Bronchial epithelial cell (primary cell): ENCODE data around the gene TBCD. TPM values are rescaled to one million over a fixed set of nuclear protein-coding genes. Genes with fewer than 3 reads are reported as not detected.

ENCODE experiments used
- DNase-seq: peaks from one replicate; pipeline ENCODE4 v3.0.0-alpha.2; 2010; ENCODE audit warnings: low read depth
- FAIRE-seq: peaks from 2 replicates; lab custom pipeline; 2011; peaks lifted over from hg19 to GRCh38; lab: Jason Lieb, UNC
- H3K27me3 ChIP-seq: 2 replicates; pipeline ENCODE4 v1.5.1; 2011; ENCODE audit warnings: low read length; ENCODE audit not compliant: control insufficient read depth, insufficient read depth
- H3K36me3 ChIP-seq: 2 replicates; pipeline ENCODE4 v1.5.1; 2011; ENCODE audit warnings: low read length; ENCODE audit not compliant: control insufficient read depth, insufficient read depth
- H3K4me3 ChIP-seq: 2 replicates; pipeline ENCODE4 v1.5.1; 2011; ENCODE audit warnings: mild to moderate bottlenecking, low read depth, low read length, control low read depth
- total RNA-seq: library from RNA; depleted of rRNA; stranded (reverse); fragments of >200 nt; gene quantifications from 2 replicates; pipeline ENCODE4 v1.2.1, GENCODE V29; 2014
- TF ChIP-seq, protein P1 (sequence below): IDR thresholded peaks from 2 replicates; pipeline ENCODE4 v1.5.1; 2011; ENCODE audit warnings: mild to moderate bottlenecking, moderate library complexity, low read length, control low read depth, inconsistent platforms; ENCODE audit not compliant: insufficient read depth, severe bottlenecking

Gene TBCD
- total RNA-seq, 1 donor from 2014 or later, result 22.6 TPM

DNA sequence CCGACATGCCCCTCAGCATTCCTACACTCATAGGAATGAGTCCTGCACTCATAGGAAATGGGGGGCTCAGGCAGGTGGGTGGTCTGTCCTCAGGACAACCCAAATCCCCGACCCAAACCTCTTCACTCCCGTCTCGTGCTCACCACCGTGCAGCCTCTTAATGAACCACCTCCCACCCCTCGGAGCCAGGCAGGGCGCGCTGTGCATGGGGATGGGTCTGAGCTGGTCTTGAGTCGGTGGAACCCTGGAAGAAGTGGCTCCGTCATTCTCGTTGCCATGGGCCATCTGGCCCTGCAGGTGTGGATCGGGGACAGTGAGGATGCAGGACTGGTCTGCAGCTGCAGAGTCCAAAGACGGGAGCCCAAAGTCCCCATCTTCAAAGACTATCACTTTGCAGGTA, 47.0 kb upstream of the TBCD start:
- Histone ChIP-seq H3K4me3 (no peak overlapping the region), H3K36me3 (no peaks in the 10 kb centered on the region), H3K27me3 (no peaks in the 10 kb centered on the region)
- no peak for DNase-seq
- TF ChIP-seq, protein P1, sequence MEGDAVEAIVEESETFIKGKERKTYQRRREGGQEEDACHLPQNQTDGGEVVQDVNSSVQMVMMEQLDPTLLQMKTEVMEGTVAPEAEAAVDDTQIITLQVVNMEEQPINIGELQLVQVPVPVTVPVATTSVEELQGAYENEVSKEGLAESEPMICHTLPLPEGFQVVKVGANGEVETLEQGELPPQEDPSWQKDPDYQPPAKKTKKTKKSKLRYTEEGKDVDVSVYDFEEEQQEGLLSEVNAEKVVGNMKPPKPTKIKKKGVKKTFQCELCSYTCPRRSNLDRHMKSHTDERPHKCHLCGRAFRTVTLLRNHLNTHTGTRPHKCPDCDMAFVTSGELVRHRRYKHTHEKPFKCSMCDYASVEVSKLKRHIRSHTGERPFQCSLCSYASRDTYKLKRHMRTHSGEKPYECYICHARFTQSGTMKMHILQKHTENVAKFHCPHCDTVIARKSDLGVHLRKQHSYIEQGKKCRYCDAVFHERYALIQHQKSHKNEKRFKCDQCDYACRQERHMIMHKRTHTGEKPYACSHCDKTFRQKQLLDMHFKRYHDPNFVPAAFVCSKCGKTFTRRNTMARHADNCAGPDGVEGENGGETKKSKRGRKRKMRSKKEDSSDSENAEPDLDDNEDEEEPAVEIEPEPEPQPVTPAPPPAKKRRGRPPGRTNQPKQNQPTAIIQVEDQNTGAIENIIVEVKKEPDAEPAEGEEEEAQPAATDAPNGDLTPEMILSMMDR, result no peak
- no peak for FAIRE-seq

DNA sequence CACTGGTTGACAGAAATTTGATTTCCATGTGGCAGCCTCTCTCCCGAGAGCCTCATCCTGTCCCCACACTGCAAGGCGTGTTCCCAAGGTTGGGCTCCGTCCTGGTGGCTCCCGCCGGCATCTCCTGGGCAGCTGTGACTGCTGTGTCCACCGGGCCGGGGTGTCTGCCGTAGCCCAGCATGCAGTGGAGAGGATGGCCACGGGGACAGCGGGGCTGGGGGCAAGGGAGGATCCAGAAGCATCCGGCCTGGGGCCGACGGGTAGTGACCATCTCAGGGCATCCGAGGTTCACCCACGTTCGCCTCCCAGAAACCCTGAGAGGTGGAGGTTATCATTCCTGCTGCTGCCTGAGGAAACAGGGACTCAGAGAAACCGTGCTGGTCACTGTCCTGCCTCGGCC, 46.1 kb upstream of the TBCD start:
- H3K36me3 ChIP-seq, result no peaks in the 10 kb centered on the region
- DNase-seq, result no peak
- no peak overlapping the region for H3K4me3 ChIP-seq
- TF ChIP-seq, protein P1, result no peak
- FAIRE-seq, result no peak
- H3K27me3 ChIP-seq, result no peaks in the 10 kb centered on the region

DNA sequence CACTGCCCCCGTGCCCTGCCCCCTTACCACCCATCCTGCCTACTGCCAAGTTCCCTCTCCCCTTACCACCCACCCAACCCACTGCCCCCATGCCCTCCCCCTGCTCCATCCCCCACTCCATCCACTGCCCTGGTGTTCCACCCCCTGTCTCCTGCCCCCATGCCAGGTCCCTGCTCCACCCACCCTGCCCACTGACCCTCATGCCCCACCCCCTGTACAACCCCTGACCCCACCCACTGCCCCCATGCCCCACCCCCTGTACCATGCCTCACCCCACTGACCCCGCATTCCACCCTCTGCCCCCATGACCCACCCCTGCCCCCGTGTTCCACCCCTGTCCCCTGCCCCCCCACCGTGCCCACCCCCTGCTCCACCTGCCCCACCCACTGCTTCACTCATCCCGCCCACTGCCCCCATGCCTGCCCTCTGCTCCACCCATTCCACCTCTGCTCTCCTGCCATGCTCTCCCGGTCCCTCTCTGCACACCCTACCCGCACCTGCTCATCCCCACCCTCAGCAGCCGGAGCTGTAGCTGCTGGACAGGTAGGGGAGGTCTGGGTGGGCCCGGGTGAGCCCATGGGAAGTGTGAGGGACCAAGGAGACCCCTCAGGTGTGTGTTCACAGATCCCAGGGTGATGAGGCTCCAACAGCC, 42.7 kb upstream of the TBCD start:
- FAIRE-seq (no peak), DNase-seq (no peak)
- TF ChIP-seq, protein P1, result no peak
- no peaks in the 10 kb centered on the region for H3K27me3 ChIP-seq
- H3K4me3 ChIP-seq, result no peak overlapping the region
- H3K36me3 ChIP-seq, result no peaks in the 10 kb centered on the region

DNA sequence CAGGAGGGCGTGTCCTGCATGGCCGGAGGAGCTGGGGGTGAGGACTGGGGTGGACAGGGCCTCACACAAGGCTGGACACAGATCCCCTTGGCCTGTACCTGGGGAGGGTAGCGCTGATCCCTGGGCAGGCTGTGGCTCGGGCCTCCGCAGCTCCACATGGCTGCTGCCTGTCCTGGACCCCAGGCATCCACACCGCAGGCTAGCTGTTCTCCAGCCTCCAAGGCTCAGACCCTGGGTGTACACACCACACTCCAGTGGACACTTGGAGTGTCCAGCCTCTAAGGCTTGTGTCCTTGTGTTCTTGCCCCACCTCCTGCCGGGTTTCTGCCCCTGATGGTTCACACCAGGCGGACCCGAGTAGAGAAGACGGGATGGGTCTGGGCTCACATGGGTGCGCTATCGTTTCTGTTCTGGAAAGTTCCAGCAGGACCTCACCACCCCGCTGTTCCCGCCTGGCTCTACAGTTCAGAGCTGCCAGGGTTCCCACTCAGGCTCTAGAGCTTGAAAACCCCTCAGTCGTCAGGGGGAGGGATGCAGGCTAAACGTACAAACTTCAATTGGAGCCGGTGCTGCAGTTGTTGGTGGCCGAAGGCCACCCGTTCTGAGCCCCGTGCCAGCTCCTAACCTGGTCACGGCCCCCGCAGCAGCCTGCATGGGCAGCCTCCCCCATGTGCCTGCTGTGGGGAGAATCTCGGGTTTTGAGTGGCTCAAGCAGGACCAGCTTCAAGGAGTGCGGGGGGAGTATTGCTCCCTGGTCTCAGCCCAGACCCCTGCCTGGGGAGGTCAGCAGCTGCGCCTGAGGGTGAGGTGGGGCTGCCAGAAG, 42.0 kb upstream of the TBCD start:
- Histone ChIP-seq H3K27me3 (no peaks in the 10 kb centered on the region), H3K4me3 (no peak overlapping the region), H3K36me3 (no peaks in the 10 kb centered on the region)
- no peak for DNase-seq
- FAIRE-seq, result no peak
- TF ChIP-seq, protein P1, result no peak

DNA sequence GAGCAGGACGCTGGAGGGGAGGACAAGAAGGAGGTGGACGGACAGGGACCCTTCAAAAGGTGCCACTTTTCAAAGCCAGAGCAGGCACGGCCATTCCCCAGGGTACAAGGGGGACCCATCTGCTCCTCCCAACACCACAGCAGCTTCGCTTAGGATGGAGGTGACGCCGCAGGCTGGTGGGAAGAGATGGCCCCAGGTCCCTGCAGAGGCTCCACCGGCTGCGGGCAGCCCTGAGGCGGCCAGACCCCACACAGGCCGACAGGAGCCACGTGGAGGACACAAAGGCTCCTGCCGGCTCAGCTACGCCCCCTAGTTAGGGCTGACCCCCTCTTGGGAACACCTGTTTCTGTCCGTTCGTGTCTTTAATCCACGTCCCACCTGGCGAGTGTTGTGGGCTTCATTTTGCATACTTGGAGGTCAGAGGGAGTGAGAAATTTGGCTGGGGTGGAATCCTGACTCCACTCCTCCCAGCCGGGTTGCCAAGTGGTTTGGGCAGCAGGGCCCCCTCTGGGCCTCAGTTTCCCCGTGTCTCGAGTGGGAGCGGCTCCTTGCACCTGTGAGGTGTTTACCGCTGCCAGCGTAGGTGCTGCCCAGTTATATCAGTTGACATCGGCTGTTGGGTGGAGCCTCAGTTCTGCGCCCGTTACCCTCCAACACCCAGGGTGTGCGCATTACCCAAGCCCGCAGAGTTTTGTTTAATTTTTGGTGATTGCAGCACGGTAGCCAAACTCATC, 41.2 kb upstream of the TBCD start:
- TF ChIP-seq, protein P1, result no peak
- FAIRE-seq, result no peak
- H3K27me3 ChIP-seq, result no peaks in the 10 kb centered on the region
- DNase-seq, result no peak
- H3K36me3 ChIP-seq, result no peaks in the 10 kb centered on the region
- H3K4me3 ChIP-seq, result no peak overlapping the region
